Daoy (cell line): ENCODE measurements around the gene TMEM250. TPM values are rescaled to one million over a fixed set of nuclear protein-coding genes. Genes with fewer than 3 reads are reported as not detected.

Source experiments
- DNase-seq: peaks from one replicate; pipeline ENCODE4 v3.0.0-alpha.2; 2015; ENCODE audit warnings: low read depth
- total RNA-seq: library from RNA; depleted of rRNA; stranded (reverse); fragments of >200 nt; shearing (Covaris generic); gene quantifications from 2 replicates; pipeline ENCODE4 v1.2.3, GENCODE V29; 2014

Gene TMEM250
- total RNA-seq, 1 experiment from 2014 or later, result 49.5 TPM

GRCh38 chr9:136093995-136094881 is 24.4 kb downstream of the TMEM250 start:
- DNase-seq, result peak; percentile 53

GRCh38 chr9:136093346-136093986 is 25.2 kb downstream of the TMEM250 start:
- no peak for DNase-seq

- no peak for DNase-seq
Measured at GRCh38 chr9:136092741-136093140, 25.9 kb downstream of the TMEM250 start.

GRCh38 chr9:136092353-136092650 is 26.4 kb downstream of the TMEM250 start:
- DNase-seq, result no peak

- DNase-seq, result no peak
Measured at GRCh38 chr9:136091582-136092352, 26.9 kb downstream of the TMEM250 start.

GRCh38 chr9:136090768-136091581 is 27.7 kb downstream of the TMEM250 start:
- DNase-seq, result no peak

GRCh38 chr9:136090056-136090735 is 28.5 kb downstream of the TMEM250 start:
- no peak for DNase-seq

GRCh38 chr9:136089697-136090045 is 29.0 kb downstream of the TMEM250 start:
- DNase-seq, result peak; percentile 36

- no peak for DNase-seq
Measured at GRCh38 chr9:136088939-136089696, 29.6 kb downstream of the TMEM250 start.

- DNase-seq, result no peak
Measured at GRCh38 chr9:136088481-136088938, 30.2 kb downstream of the TMEM250 start.

- no peak for DNase-seq
Measured at GRCh38 chr9:136087741-136088480, 30.8 kb downstream of the TMEM250 start.

GRCh38 chr9:136086951-136087740 is 31.5 kb downstream of the TMEM250 start:
- no peak for DNase-seq

GRCh38 chr9:136086213-136086881 is 32.3 kb downstream of the TMEM250 start:
- DNase-seq, result no peak

- DNase-seq, result no peak
Measured at GRCh38 chr9:136085815-136086212, 32.9 kb downstream of the TMEM250 start.

- DNase-seq, result no peak
Measured at GRCh38 chr9:136084063-136084944, 34.4 kb downstream of the TMEM250 start.

GRCh38 chr9:136083558-136084062 is 35.1 kb downstream of the TMEM250 start:
- no peak for DNase-seq
